ENCODE results near the gene TFF1. TPM values are rescaled to one million over a fixed set of nuclear protein-coding genes. Genes with fewer than 3 reads are reported as not detected.

The TFF1 gene
- polyA plus RNA-seq, 1 donor = 4.9 TPM

Other genes starting within 250 kb of the TFF1 start
- 6.4 TPM for gene ABCG1, start 147.4 kb downstream of the TFF1 start, polyA plus RNA-seq
- gene TFF3, start 51.1 kb downstream of the TFF1 start, polyA plus RNA-seq = 585 TPM
- gene TFF2, start 15.5 kb downstream of the TFF1 start, polyA plus RNA-seq = 0.12 TPM
- 5.6 TPM for gene TMPRSS3, start 29.5 kb upstream of the TFF1 start, polyA plus RNA-seq
- 0.73 TPM for gene UBASH3A, start 37.4 kb upstream of the TFF1 start, polyA plus RNA-seq
- 6.0 TPM for gene RSPH1, start 129.7 kb upstream of the TFF1 start, polyA plus RNA-seq
- gene SLC37A1, start 147.3 kb upstream of the TFF1 start, polyA plus RNA-seq = 35.9 TPM

Measured in large intestine (tissue), 1 donor.